Spleen (tissue), 11 donors: ENCODE data around the gene APLP1. TPM values are rescaled to one million over a fixed set of nuclear protein-coding genes. Genes with fewer than 3 reads are reported as not detected.

Source experiments
- DNase-seq: peaks from one replicate; pipeline ENCODE4 v3.0.0-alpha.2; 2020
- H3K27ac ChIP-seq, 8 donors: fragments of 200-600 bp; sonication (generic) in 7 of 8; 1 replicate in 4 of 8; 2 replicates in 4 of 8; pipeline versions ENCODE4 v1.5.0 to v1.8.0; 2016 to 2021; ENCODE audit warnings: inconsistent platforms in 4 of 8, mild to moderate bottlenecking in 4 of 8, moderate library complexity in 1 of 8
- H3K27me3 ChIP-seq, 7 donors: fragments of 200-600 bp; sonication (generic) in 6 of 7; replicated peaks in 1 of 7; 1 replicate in 4 of 7; 2 replicates in 3 of 7; pipeline versions ENCODE4 v1.5.0 to v1.8.0; 2016 to 2021; ENCODE audit warnings: inconsistent platforms in 3 of 7, mild to moderate bottlenecking in 1 of 7
- H3K36me3 ChIP-seq, 6 donors: fragments of 200-600 bp; sonication (generic) in 5 of 6; 1 replicate in 4 of 6; 2 replicates in 2 of 6; pipeline versions ENCODE4 v1.5.0 to v1.8.0; 2016 to 2021; ENCODE audit warnings: inconsistent platforms in 2 of 6
- H3K4me1 ChIP-seq, 6 donors: fragments of 200-600 bp; sonication (generic) in 5 of 6; 1 replicate in 3 of 6; 2 replicates in 3 of 6; pipeline versions ENCODE4 v1.5.0 to v1.8.0; 2016 to 2021; ENCODE audit warnings: inconsistent platforms in 3 of 6
- H3K4me3 ChIP-seq, 8 donors: fragments of 200-600 bp; sonication (generic) in 7 of 8; 1 replicate in 4 of 8; 2 replicates in 4 of 8; pipeline versions ENCODE4 v1.5.0 to v1.8.0; 2016 to 2021; ENCODE audit warnings: inconsistent platforms in 4 of 8, mild to moderate bottlenecking in 4 of 8, moderate library complexity in 2 of 8
- H3K9me3 ChIP-seq, 8 donors: fragments of 200-600 bp; sonication (generic) in 7 of 8; 1 replicate in 4 of 8; 2 replicates in 4 of 8; pipeline versions ENCODE4 v1.5.0 to v1.8.0; 2016 to 2021; ENCODE audit warnings: inconsistent platforms in 4 of 8
- CTCF ChIP-seq, 11 experiments: fragments of 200-600 bp in 7 of 11; fragments of 450-650 bp in 4 of 11; sonication (generic) in 4 of 11; IDR thresholded peaks in 8 of 11; conservative IDR thresholded peaks in 3 of 11; 1 replicate in 7 of 11; 2 replicates in 4 of 11; pipeline versions ENCODE4 v1.4.0 to v1.8.0; 2016 to 2021; ENCODE audit warnings: antibody characterized with exemption in 11 of 11, inconsistent platforms in 4 of 11, mild to moderate bottlenecking in 1 of 11
- POLR2A ChIP-seq, 3 donors: fragments of 450-650 bp; IDR thresholded peaks; one replicate each; pipeline ENCODE4 v1.5.1; 2017; ENCODE audit warnings: antibody characterized with exemption in 3 of 3, mild to moderate bottlenecking in 1 of 3
- POLR2AphosphoS5 ChIP-seq, 3 donors: sonication (generic); formaldehyde crosslinking; IDR thresholded peaks; one replicate each; pipeline ENCODE4 v1.5.1; 2017; ENCODE audit warnings: antibody characterized with exemption in 3 of 3
- WGBS, 5 donors: extraction: QIAGEN DNeasy Blood & Tissue Kit in 3 of 5; methylation state at CpG; one replicate each; pipeline versions ENCODE4 v1.1.5 to v1.1.7; 2013 to 2018; 5-methylcytosine and 5-hydroxymethylcytosine counted together
- intact Hi-C: fragments of 100-400 bp; cut with DNase I; formaldehyde crosslinking; loops from one replicate; pipeline ENCODE4 v1.15.0; 2023; ENCODE audit warnings: low total_unique reads
- polyA plus RNA-seq, 3 donors: library from polyadenylated mRNA; stranded (reverse); fragments of 200-250 nt; gene quantifications; one replicate each; pipeline ENCODE4 v1.2.1, GENCODE V29; 2013
- small RNA-seq, 4 donors: library from RNA; depleted of rRNA; stranded (forward); fragments of <200 nt; gene quantifications; one replicate each; pipeline ENCODE3, GENCODE V24; 2016
- total RNA-seq, 7 donors: library from RNA; depleted of rRNA in 3 of 7; stranded (reverse); fragments of >200 nt in 3 of 7; fragmentation: NEBNext Ultra II Directional in 4 of 7; extraction: Animal tissue kit (Norgen Biotek cat#: 25700) in 4 of 7; gene quantifications; one replicate each; pipeline versions ENCODE4 v1.1.0 to v1.2.1, GENCODE V29; 2016 to 2021
- donor health status: healthy with polysubstance abuse.
- donor health status: DM: no; HTN: no; CAD: no; lungs with moderate emphysema.
- donor health status: DM: no; HTN: no; CAD: no.
- donor health status: Bipolar disorder and iron deficiency.
- donor health status: healthy.
- donor health status: DM: no; HTN: no; CAD: no.
- donor health status: DM: yes; HTN: yes; CAD: no.

APLP1 gene
- total and polyA plus RNA-seq, 10 donors, result 0.57 to 3.6 (median 1.2) TPM; not detected in 2

GRCh38 chr19:35921012-35921411, 52.6 kb downstream of the APLP1 start:
- 78 to 87% (median 82%) methylated on average over 6 of the region's 6 CpGs for WGBS, 5 donors

GRCh38 chr19:35925501-35925900, 57.1 kb downstream of the APLP1 start:
- no peak overlapping the region for H3K27ac ChIP-seq
- DNase-seq, result no peak
- H3K4me1 ChIP-seq, result peaks cover 3 to 40% (median 21%) of the 10 kb centered on the region in 6 donors
- peaks cover 0 to 11% (median 3%) of the 10 kb centered on the region in 8 donors for H3K9me3 ChIP-seq
- no peak overlapping the region for H3K4me3 ChIP-seq
- no peaks in the 10 kb centered on the region for H3K36me3 ChIP-seq
- H3K27me3 ChIP-seq, result no peaks in the 10 kb centered on the region
- 85 to 92% (median 91%) methylated on average over 3 of the region's 3 CpGs for WGBS, 5 donors
- intact Hi-C loops, result no loop called here
- no peak for TF ChIP-seq POLR2AphosphoS5 (IDR thresholded peaks at IDR 0.05)
- TF ChIP-seq POLR2A (IDR thresholded peaks at IDR 0.05), result no peak
- no peak for TF ChIP-seq CTCF (IDR thresholded peaks at IDR 0.05 in 8 of 11, conservative IDR thresholded peaks at IDR 0.05 in 3 of 11)

More at GRCh38 chr19:35921012-35921411, 52.6 kb downstream of the APLP1 start:
- Histone ChIP-seq H3K9me3 (peaks cover 0 to 11% (median 3%) of the 10 kb centered on the region in 8 donors), H3K4me1 (no peaks in the 10 kb centered on the region), H3K4me3 (no peak overlapping the region), H3K27me3 (no peaks in the 10 kb centered on the region), H3K27ac (no peak overlapping the region), H3K36me3 (no peaks in the 10 kb centered on the region)
- intact Hi-C loops, result no loop called here
- TF ChIP-seq POLR2A (IDR thresholded peaks at IDR 0.05), result no peak
- TF ChIP-seq POLR2AphosphoS5 (IDR thresholded peaks at IDR 0.05), result no peak
- TF ChIP-seq CTCF (IDR thresholded peaks at IDR 0.05 in 8 of 11, conservative IDR thresholded peaks at IDR 0.05 in 3 of 11), result no peak
- DNase-seq, result no peak

- TF ChIP-seq POLR2A (IDR thresholded peaks at IDR 0.05) (no peak), CTCF (IDR thresholded peaks at IDR 0.05 in 8 of 11, conservative IDR thresholded peaks at IDR 0.05 in 3 of 11) (no peak), POLR2AphosphoS5 (IDR thresholded peaks at IDR 0.05) (peak in 1 of 3 donors; percentile 32)
- Histone ChIP-seq H3K4me3 (no peak overlapping the region), H3K27me3 (no peaks in the 10 kb centered on the region), H3K27ac (peak overlapping the region in 7 of 8 donors; percentile 57 to 93 (median 88)), H3K9me3 (peaks cover 0 to 11% (median 3%) of the 10 kb centered on the region in 8 donors), H3K4me1 (peaks cover 10 to 56% (median 34%) of the 10 kb centered on the region in 6 donors), H3K36me3 (no peaks in the 10 kb centered on the region)
- 45 to 79% (median 68%) methylated on average over 5 of the region's 5 CpGs for WGBS, 5 donors
- intact Hi-C loops, result no loop called here
- DNase-seq, result no peak
Measured at GRCh38 chr19:35928507-35928906, 60.1 kb downstream of the APLP1 start.

Small RNAs within 50 kb of the gene (small RNA-seq; reads per million reads assigned to genes)
- 0 reads per million in 4 donors for gene RN7SL402P

Other genes with a start within 250 kb of the APLP1 start
- gene RBM42, start 239.5 kb upstream of the APLP1 start, total RNA-seq, result 10 to 100 TPM; 48.2 to 63.4 (median 59.6) TPM
- 10 to 100 TPM; 48.8 to 71.9 (median 58.1) TPM for gene RBM42, start 239.5 kb upstream of the APLP1 start, polyA plus RNA-seq
- gene ETV2, start 226.8 kb upstream of the APLP1 start, total RNA-seq, result under 1 TPM in 2 of 7 donors, not detected in 5; 0.43 to 0.57 TPM
- 1 to 10 TPM in 2 of 3 donors, under 1 TPM in 1; 0.99 to 1.2 (median 1.1) TPM for gene ETV2, start 226.8 kb upstream of the APLP1 start, polyA plus RNA-seq
- 100 to 1,000 TPM; 208 to 672 (median 255) TPM for gene COX6B1, start 220.3 kb upstream of the APLP1 start, total RNA-seq
- gene COX6B1, start 220.3 kb upstream of the APLP1 start, polyA plus RNA-seq, result 100 to 1,000 TPM; 640 to 837 (median 717) TPM
- gene UPK1A, start 202.1 kb upstream of the APLP1 start, total RNA-seq, result not detected
- under 1 TPM in 1 of 3 donors, not detected in 2; 0.11 TPM for gene UPK1A, start 202.1 kb upstream of the APLP1 start, polyA plus RNA-seq
- gene ZBTB32, start 164.0 kb upstream of the APLP1 start, total RNA-seq, result 1 to 10 TPM; 2.5 to 6.9 (median 4.0) TPM
- gene ZBTB32, start 164.0 kb upstream of the APLP1 start, polyA plus RNA-seq, result 1 to 10 TPM; 3.0 to 8.2 (median 4.8) TPM
- gene KMT2B, start 150.6 kb upstream of the APLP1 start, total RNA-seq, result 10 to 100 TPM; 36.6 to 58.2 (median 50.7) TPM
- 10 to 100 TPM; 17.6 to 37.2 (median 27.6) TPM for gene KMT2B, start 150.6 kb upstream of the APLP1 start, polyA plus RNA-seq
- 10 to 100 TPM; 16.5 to 64.7 (median 43.5) TPM for gene IGFLR1, start 126.1 kb upstream of the APLP1 start, total RNA-seq
- gene IGFLR1, start 126.1 kb upstream of the APLP1 start, polyA plus RNA-seq, result 10 to 100 TPM; 30.1 to 62.9 (median 49.3) TPM
- 10 to 100 TPM; 27.3 to 65.1 (median 29.7) TPM for gene U2AF1L4, start 123.2 kb upstream of the APLP1 start, total RNA-seq
- 10 to 100 TPM; 27.2 to 96.5 (median 60.7) TPM for gene U2AF1L4, start 123.2 kb upstream of the APLP1 start, polyA plus RNA-seq
- gene PSENEN, start 122.9 kb upstream of the APLP1 start, total RNA-seq, result 10 to 100 TPM; 37.5 to 55.7 (median 47.6) TPM
- 10 to 100 TPM; 61.9 to 71.3 (median 62.1) TPM for gene PSENEN, start 122.9 kb upstream of the APLP1 start, polyA plus RNA-seq
- 10 to 100 TPM in 5 of 7 donors, 1 to 10 TPM in 2; 7.0 to 19.5 (median 10.7) TPM for gene LIN37, start 120.0 kb upstream of the APLP1 start, total RNA-seq
- gene LIN37, start 120.0 kb upstream of the APLP1 start, polyA plus RNA-seq, result 10 to 100 TPM; 13.7 to 28.5 (median 18.5) TPM
- 1 to 10 TPM; 2.1 to 5.9 (median 4.3) TPM for gene HSPB6, start 111.5 kb upstream of the APLP1 start, total RNA-seq
- 10 to 100 TPM in 1 of 3 donors, 1 to 10 TPM in 2; 2.9 to 11.0 (median 5.8) TPM for gene HSPB6, start 111.5 kb upstream of the APLP1 start, polyA plus RNA-seq
- 10 to 100 TPM in 6 of 7 donors, 1 to 10 TPM in 1; 6.6 to 25.2 (median 16.3) TPM for gene PROSER3, start 110.4 kb upstream of the APLP1 start, total RNA-seq
- 1 to 10 TPM; 2.0 to 8.4 (median 2.1) TPM for gene PROSER3, start 110.4 kb upstream of the APLP1 start, polyA plus RNA-seq
- gene ARHGAP33, start 93.0 kb upstream of the APLP1 start, total RNA-seq, result 10 to 100 TPM in 6 of 7 donors, 1 to 10 TPM in 1; 7.4 to 25.2 (median 14.4) TPM
- 10 to 100 TPM in 1 of 3 donors, 1 to 10 TPM in 2; 3.1 to 10.9 (median 5.1) TPM for gene ARHGAP33, start 93.0 kb upstream of the APLP1 start, polyA plus RNA-seq
- not detected for gene PRODH2, start 55.7 kb upstream of the APLP1 start, total RNA-seq
- under 1 TPM in 1 of 3 donors, not detected in 2; 0.06 TPM for gene PRODH2, start 55.7 kb upstream of the APLP1 start, polyA plus RNA-seq
- gene NPHS1, start 16.1 kb upstream of the APLP1 start, total RNA-seq, result under 1 TPM in 2 of 7 donors, not detected in 5; 0.20 to 0.60 TPM
- under 1 TPM; 0.10 to 0.58 (median 0.13) TPM for gene NPHS1, start 16.1 kb upstream of the APLP1 start, polyA plus RNA-seq
- under 1 TPM in 1 of 7 donors, not detected in 6; 0.17 TPM for gene KIRREL2, start 11.7 kb upstream of the APLP1 start, total RNA-seq
- gene KIRREL2, start 11.7 kb upstream of the APLP1 start, polyA plus RNA-seq, result under 1 TPM; 0.10 to 0.27 (median 0.11) TPM
- gene NFKBID, start 32.0 kb downstream of the APLP1 start, total RNA-seq, result 10 to 100 TPM; 19.6 to 57.5 (median 30.3) TPM
- 10 to 100 TPM; 12.6 to 19.7 (median 18.1) TPM for gene NFKBID, start 32.0 kb downstream of the APLP1 start, polyA plus RNA-seq
- gene HCST, start 34.0 kb downstream of the APLP1 start, total RNA-seq, result 10 to 100 TPM; 31.5 to 80.4 (median 58.2) TPM
- 100 to 1,000 TPM; 119 to 130 (median 122) TPM for gene HCST, start 34.0 kb downstream of the APLP1 start, polyA plus RNA-seq
- gene TYROBP, start 39.7 kb downstream of the APLP1 start, total RNA-seq, result 100 to 1,000 TPM; 292 to 747 (median 403) TPM
- gene TYROBP, start 39.7 kb downstream of the APLP1 start, polyA plus RNA-seq, result 100 to 1,000 TPM; 281 to 446 (median 285) TPM
- 10 to 100 TPM in 4 of 7 donors, 1 to 10 TPM in 3; 7.8 to 18.2 (median 11.5) TPM for gene LRFN3, start 67.8 kb downstream of the APLP1 start, total RNA-seq
- 1 to 10 TPM in 2 of 3 donors, under 1 TPM in 1; 0.76 to 8.0 (median 1.2) TPM for gene LRFN3, start 67.8 kb downstream of the APLP1 start, polyA plus RNA-seq
- gene SDHAF1, start 126.6 kb downstream of the APLP1 start, total RNA-seq, result 10 to 100 TPM; 14.6 to 34.8 (median 16.3) TPM
- 10 to 100 TPM; 26.5 to 35.6 (median 33.6) TPM for gene SDHAF1, start 126.6 kb downstream of the APLP1 start, polyA plus RNA-seq
- gene SYNE4, start 140.2 kb downstream of the APLP1 start, total RNA-seq, result 1 to 10 TPM in 4 of 7 donors, under 1 TPM in 2, not detected in 1; 0.54 to 1.6 (median 1.0) TPM
- gene SYNE4, start 140.2 kb downstream of the APLP1 start, polyA plus RNA-seq, result under 1 TPM; 0.70 to 0.89 (median 0.85) TPM
- gene ALKBH6, start 145.6 kb downstream of the APLP1 start, total RNA-seq, result 10 to 100 TPM; 22.6 to 65.3 (median 28.3) TPM
- gene ALKBH6, start 145.6 kb downstream of the APLP1 start, polyA plus RNA-seq, result 10 to 100 TPM; 21.3 to 26.6 (median 24.3) TPM
- 10 to 100 TPM in 5 of 7 donors, 1 to 10 TPM in 2; 6.8 to 18.0 (median 13.5) TPM for gene CLIP3, start 164.3 kb downstream of the APLP1 start, total RNA-seq
- 1 to 10 TPM; 2.7 to 3.2 (median 3.1) TPM for gene CLIP3, start 164.3 kb downstream of the APLP1 start, polyA plus RNA-seq
- gene THAP8, start 185.7 kb downstream of the APLP1 start, total RNA-seq, result 1 to 10 TPM; 3.5 to 7.9 (median 5.1) TPM
- 1 to 10 TPM; 2.4 to 7.1 (median 4.4) TPM for gene THAP8, start 185.7 kb downstream of the APLP1 start, polyA plus RNA-seq
- gene WDR62, start 186.3 kb downstream of the APLP1 start, total RNA-seq, result 1 to 10 TPM; 1.7 to 5.2 (median 3.0) TPM
- gene WDR62, start 186.3 kb downstream of the APLP1 start, polyA plus RNA-seq, result 1 to 10 TPM; 1.3 to 2.1 (median 1.6) TPM
- not detected for gene OVOL3, start 242.6 kb downstream of the APLP1 start, total RNA-seq
- under 1 TPM; 0.11 to 0.22 (median 0.19) TPM for gene OVOL3, start 242.6 kb downstream of the APLP1 start, polyA plus RNA-seq
- gene POLR2I, start 246.3 kb downstream of the APLP1 start, total RNA-seq, result 10 to 100 TPM; 23.1 to 42.3 (median 36.6) TPM
- gene POLR2I, start 246.3 kb downstream of the APLP1 start, polyA plus RNA-seq, result 10 to 100 TPM; 46.2 to 60.3 (median 52.4) TPM
- 100 to 1,000 TPM in 3 of 7 donors, 10 to 100 TPM in 4; 87.8 to 120 (median 95.5) TPM for gene TBCB, start 246.9 kb downstream of the APLP1 start, total RNA-seq
- 100 to 1,000 TPM; 152 to 170 (median 155) TPM for gene TBCB, start 246.9 kb downstream of the APLP1 start, polyA plus RNA-seq